GM21360 (cell line): ENCODE results near the gene GLP1R.

Source experiments
- ATAC-seq: cut with Tn5 transposase; IDR thresholded peaks from one replicate; pipeline ENCODE4 v1.9.1; 2021; ENCODE audit warnings: mild to moderate bottlenecking, moderate library complexity; ENCODE audit not compliant: unreplicated experiment

GLP1R gene

DNA sequence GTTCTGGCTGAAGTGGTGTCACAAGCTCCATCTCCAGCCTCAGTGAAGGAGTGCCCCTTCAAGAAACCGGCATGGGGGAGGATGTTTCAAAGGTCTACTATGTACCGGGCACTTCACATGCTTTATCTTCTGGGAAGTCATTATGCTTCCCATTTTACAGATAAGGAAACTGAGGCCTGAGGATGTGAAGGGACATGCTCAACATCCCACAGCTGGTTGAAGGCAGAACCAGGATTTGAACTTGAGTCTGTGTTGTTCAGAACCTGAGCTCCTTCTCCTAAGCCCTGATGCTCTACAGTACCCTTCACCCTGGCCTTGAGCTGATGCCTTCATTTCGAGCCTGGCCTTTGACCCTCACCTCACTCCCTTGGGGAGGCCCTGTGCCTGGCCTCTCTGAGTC lies 13.0 kb downstream of the GLP1R start:
- no peak for ATAC-seq

DNA sequence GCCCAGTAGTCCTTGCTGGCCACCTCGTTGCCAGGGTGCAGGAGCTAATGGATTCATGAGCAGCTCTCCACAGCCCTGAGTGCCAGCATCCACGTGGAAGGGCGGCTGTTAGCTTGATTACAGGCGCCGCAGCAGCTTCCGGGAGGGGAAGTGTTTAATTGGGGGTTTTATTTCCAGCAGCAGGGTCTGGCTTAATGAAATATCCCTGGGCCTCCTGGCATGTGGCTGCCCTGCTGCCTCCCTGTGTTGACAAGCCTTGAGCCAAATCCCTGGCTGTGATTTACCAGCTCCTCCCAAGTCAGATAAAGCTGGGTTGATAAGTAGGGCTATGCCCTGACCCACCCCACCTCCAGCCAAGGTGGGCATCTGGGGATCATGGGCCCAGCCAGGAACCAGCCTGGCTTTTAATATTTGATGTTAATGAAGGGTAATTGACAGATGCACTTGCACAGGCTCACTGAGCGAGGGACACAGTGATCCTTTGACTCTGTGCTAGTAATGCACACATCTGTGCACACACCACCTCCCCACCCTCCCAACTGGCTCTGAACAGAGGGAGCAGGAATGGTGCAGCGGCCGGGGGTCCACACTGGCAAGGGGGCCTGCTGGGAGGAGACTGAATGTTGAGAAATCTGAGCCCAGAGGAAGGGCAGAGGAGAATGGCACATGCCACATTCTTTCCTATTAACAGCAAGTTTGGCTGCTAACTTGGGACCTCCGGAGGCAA lies 13.6 kb downstream of the GLP1R start:
- no peak for ATAC-seq

DNA sequence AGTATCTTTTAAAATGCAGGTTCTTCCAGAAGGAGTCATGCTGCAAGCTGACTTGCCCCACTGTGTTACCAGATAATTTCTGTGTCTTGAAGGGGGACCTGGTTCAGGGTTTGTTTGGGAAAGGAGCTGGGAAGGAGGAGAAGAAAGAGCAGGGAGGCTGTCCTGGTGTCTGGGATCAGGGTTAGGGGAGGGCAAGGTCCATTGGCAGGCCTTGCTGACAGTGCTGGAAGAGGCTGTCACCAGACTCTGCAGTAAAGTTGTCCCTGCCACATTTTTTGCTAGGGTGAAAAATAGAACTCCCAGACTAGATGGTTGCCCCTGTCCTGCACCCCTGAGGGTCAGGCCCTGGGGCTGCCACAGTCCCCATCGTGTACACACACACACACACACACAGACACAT lies 14.9 kb downstream of the GLP1R start:
- no peak for ATAC-seq

DNA sequence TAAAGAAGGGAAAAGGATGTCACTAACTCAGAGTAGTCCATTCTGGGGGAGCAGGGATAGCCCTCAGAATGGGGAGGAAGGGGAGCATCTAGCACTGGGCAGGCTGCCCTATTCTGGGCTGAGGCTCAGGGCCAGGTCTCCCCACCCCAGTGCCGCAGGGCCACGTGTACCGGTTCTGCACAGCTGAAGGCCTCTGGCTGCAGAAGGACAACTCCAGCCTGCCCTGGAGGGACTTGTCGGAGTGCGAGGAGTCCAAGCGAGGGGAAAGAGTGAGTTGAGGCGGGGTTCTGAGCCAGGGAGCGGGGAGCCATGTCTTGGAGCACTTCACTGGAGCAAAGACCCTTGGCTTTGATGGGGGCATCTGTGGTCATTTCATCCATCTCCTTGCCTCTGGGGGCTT lies 17.0 kb downstream of the GLP1R start:
- ATAC-seq, result no peak

DNA sequence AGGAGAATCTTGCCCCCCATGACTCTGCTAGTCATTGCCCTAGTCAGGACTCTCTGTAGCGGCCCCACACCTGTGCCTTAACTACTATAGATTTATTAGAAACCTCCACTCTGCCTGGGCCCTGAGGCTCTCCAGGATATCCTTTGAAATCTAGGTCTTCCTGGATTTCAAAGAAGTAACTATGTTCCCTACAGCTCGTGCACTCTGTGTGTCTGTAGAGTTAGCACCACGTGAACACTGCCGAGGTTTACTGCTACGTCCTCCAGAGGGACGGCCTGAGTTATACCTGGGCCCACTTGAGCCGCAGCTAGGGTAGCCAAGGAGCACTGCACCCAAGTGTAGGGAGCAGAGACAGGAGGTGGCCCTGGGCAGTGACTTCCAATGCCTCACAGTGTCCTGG lies 19.8 kb downstream of the GLP1R start:
- ATAC-seq, result no peak

DNA sequence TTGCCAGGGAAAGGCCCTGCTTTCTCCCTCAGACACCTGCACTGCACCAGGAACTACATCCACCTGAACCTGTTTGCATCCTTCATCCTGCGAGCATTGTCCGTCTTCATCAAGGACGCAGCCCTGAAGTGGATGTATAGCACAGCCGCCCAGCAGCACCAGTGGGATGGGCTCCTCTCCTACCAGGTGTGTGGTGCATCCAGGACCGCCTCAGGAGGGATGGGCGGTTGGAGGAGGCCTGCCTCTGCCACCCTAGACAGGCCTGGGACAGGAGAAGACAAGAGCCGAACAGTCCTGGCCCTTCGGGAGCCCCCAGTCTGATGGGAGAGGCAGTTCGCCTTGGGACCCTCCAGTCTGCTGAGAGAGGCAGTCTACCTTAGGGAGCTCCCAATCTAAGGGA lies 24.2 kb downstream of the GLP1R start:
- no peak for ATAC-seq

DNA sequence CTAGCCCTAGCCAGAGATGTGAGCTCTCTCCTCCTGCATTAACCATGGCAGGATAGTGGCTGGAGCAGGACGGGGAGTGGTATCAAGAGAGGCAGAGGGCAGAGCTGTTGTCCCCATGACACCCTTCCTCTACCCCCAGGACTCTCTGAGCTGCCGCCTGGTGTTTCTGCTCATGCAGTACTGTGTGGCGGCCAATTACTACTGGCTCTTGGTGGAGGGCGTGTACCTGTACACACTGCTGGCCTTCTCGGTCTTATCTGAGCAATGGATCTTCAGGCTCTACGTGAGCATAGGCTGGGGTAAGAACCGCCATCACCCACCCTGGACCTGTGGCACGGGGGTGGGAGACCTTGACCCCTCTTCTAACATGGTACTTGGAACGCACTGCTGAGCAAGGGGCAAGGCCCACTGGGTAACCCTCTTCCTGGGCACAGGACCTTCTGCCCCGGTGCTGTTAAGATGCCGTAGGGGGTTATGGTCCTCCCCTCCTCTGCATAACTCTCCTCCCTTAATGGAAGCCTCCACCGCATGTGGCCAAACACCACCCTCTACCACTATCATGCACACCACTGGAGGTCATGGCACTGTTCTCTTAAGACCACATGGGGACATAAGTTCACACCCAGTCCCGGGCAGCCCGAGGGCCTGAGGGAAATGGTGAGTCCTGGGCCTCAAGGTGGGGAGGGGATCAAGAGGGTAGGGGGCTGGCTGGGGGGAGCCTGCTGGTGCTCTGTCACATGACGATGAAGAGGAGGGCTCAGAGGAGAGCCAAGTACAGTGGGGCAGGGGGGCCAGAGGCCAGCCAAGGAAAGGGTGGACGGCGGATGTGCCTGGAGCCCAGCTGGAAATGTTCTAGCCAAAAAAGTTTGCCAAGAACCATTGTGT lies 25.1 kb downstream of the GLP1R start:
- ATAC-seq, result no peak

DNA sequence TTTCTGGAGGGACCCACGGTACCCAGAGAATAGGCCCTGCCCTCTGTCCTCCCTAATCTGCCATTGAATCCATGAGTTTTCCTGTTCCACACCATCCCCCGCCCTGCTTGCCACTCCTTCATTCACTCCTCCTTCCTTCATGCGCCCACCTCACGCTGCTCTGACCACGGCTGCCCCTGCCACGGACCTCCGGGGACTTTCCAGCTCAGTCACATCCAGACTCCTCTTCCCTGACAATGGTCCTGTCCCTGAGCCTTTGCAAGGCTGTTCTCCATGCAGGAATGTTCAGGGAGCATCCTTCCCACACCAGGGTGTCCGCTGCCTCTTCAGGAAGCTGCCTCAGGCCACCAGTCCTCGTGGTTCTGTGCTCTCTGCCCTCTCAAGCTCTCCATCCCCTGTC lies 25.9 kb downstream of the GLP1R start:
- no peak for ATAC-seq

DNA sequence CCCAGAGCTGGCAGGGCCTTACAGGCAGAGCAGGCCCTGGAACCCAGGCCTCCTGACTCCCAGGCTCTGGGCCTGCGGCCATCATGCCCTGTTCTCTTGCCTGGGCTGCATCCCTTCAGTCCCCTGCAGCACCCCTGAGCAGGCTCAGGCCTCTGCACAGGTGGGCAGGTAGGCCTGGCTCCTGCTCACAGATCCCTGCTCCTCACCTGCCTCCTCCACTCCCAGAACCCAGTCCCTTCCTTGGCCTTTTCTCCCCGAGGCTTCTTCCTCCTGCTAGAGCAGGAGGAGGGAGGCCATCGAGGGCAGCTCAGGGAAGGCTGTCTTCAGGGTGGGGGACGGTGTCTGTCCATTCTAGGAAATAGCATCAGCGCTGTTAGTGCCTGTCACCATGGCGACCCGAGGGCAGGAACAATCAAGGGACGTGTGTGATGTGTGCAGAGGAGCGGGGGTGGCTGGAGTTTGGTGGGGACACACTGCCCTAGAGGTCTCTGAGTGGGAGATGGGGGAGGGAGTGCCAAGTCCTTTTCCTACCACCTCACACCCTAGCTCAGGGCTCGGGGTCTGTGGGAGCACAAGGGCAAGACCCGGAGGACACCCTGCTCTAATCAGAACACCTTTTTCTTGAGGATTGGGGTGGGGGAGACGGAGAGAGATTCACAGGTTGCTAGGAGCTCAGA lies 26.6 kb downstream of the GLP1R start:
- no peak for ATAC-seq

DNA sequence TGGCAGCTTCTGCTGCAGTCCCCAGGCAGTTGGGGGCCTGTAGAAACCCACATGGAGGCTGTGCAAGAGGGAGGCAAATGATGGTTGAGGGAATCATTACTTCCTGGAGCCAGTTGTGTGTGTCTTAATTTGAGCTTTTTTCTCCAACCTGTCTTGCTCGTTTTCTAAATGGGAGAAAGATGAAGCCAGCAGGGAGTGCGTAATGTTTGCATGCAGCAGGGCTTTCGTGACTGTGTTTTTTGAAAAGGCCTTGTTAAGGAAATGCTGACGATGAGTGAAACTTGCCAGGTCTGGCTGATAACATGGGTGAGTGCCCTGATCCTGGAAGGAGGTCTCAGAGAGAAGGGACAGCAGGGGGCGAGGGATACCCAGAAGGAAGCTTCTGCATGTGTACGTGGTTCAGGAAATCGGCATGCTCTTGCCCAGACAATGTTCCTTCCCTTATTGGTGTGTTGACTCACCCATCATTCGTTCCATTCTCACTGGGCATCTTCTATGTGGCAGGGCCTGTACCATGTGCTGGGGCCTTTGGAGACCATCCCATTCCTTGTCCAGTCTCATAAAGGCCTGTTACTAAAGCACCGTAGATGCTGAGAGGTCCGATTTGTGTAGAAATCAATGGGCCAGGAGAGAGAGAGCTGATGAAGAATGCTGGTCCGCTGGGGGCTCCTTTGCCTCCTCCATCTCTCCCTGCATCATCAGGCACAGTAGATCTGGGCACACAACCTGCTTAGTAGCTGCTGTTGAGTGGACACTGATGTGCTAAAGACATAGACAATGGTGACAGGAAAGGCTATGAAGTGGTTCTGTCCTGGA lies 27.4 kb downstream of the GLP1R start:
- ATAC-seq, result no peak

DNA sequence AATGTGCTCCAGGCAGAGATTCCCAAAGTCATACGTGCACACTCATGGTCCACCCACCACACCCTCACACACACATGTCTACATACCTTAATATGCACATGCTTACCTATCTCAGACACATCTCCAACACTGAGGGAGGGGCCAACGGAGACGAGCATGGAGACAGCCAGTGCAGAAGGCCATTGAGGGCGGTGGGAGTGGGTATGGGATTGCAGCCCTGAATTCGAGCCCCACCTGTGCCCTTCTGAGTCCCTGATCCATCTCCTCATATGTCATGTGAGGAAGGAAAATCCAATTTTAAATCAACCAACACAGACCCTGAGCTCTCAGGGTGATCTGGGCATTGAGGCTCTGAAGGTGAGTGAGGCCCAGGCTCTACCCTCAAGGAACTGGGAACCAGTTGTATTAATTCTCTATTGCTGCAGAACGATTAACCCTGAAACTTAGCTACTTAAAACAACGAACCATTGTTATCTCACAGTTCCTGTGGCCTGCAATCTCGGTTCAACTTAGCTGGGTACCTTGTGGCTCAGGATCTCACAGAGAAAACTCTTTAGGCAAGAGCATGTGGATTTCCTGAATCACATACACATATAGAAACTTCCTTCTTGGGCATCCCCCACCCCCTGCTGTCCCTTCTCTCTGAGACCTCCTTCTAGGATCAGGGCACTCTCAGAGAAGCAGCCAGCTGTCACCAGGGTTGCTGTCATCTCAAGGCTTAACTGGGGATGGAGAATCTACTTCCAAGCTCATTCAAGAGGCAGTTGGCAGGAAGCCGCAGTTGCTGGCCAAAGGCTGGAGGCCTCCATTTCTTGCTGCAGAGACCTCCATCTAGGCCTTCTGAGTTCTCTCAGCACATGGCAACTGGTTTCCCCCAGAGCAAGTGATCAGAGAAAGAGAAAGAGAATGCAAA lies 28.3 kb downstream of the GLP1R start:
- no peak for ATAC-seq

DNA sequence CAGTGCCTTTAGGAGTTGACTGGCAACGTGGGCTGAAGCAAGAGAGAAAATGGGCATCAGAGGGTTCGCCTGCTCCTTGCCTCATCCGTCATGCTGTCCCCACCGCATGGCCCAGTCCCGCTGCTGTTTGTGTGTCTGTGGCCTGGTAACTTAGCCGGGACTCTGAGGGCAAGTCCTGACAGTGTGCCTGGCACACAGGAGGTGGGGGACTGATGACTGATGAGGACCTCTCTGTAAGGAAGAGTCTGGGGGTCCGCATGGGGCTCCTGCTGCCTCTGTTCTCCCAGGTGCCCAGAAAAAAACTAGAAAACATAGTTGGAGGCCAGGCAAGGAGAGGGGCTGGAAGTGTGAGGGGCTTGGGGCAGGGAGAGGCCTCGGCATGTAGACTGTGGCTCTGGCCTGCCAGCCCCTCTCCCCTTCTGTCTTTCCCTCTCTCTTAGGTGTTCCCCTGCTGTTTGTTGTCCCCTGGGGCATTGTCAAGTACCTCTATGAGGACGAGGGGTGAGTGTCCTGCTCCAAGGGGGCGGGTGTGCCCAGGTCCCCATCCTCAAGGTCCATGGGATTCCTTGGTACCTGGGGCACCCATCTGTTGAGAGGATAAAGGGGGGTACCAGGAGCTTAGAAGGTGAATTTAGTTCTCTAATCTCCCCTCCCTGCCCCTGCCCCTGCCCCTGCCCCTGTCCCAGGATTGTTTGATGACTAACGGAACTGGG lies 29.5 kb downstream of the GLP1R start:
- ATAC-seq, result no peak

DNA sequence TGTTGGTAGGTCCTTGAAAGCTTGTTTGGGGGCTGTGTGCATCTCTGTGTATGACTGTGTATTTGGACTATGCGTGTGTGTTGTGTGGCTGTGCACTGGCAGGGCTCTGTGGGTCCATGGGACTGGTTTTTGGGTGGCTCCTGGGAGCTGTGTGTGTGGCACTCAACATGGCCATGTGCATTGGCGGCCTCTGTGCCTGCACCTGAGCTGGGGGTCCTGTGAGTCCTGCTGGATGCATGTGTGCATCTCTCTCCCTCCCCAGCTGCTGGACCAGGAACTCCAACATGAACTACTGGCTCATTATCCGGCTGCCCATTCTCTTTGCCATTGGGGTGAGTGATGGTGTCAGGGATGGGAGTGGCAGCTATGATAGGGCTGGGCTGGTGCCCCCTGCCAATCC lies 30.1 kb downstream of the GLP1R start:
- no peak for ATAC-seq

DNA sequence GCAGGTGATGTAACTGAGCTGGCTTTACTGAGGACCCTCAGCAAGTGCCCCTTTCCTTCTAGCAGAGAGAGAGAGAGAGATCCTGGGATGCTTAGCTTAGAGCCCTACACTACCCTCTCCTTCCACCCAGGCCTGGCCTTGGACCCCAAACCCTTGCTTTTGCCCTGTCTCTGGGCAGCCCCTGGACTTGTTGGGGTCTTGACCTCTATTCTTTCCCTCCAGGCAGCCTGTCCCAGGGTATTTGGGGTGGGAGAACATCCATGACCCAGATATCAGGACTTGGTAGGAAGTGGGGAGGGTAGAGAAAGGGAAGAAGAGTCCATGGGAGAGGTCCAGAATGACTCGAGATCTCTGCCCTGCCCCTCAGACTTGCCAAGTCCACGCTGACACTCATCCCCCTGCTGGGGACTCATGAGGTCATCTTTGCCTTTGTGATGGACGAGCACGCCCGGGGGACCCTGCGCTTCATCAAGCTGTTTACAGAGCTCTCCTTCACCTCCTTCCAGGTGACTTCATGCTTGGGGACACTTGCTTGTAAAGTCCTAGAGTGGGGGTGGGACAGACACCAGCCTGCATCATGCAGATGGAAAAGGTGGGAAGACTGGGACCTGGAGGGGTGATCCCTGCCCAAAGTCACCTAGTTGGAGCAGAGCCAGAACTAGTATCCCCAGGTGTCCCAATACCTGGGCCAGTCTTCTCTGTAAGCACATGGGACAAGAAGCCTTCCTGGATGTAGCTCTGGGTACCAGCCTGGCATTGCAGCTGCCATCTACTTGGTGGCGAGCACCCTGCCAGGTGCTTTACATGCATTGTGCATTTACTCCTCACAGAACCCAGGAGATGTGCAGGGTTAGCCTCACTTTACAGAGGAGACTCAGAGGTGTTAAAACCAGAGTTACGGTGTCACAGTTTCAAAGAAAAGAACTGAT lies 30.9 kb downstream of the GLP1R start:
- no peak for ATAC-seq

DNA sequence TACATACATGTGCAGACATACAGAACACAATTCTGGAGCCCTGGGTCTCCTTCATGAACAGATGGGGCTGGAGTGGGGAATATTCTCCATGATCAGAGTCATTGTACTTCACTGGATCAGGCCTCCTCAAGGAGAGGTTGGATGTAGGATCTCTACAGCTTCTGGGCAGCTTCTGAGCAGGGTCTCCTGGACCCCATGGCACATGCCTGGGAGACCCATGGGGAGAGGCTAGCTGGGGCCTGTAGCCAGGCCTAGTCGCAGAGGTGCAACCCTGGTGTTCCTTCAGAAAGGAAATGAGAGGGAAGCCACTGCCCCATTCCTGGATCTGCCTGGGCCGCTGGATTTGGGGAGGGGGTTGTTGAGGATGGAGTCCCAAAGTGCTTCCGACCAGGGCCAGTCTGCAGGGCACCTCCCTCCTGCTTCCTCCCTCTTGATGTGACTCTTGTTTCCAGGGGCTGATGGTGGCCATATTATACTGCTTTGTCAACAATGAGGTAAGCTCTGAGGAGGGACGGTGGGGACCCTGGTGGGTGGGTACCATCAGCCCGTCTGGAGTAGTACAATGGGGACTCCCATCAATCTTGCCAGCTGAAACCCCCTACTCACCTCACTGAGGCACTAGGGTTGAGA lies 31.8 kb downstream of the GLP1R start:
- ATAC-seq, result no peak

DNA sequence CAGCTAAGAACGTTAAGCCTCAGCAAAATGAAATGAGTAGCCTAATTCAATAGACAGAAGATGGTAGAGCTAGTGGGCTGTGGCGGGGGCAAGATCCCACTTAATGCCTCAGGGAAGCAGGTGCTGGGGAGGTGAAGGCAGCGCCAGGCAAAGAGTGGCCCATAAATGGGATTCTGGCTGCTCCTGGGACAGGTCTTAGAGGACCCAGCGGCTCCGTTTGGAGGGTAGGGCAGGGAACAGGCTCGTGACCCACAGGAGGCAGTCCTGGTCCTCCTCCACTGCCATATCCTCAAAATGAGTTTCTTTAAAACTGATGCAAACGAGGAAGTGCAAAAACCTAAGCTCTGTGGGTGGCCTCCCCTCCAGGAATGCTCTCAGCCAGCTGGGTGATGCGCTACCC lies 33.7 kb downstream of the GLP1R start:
- no peak for ATAC-seq

DNA sequence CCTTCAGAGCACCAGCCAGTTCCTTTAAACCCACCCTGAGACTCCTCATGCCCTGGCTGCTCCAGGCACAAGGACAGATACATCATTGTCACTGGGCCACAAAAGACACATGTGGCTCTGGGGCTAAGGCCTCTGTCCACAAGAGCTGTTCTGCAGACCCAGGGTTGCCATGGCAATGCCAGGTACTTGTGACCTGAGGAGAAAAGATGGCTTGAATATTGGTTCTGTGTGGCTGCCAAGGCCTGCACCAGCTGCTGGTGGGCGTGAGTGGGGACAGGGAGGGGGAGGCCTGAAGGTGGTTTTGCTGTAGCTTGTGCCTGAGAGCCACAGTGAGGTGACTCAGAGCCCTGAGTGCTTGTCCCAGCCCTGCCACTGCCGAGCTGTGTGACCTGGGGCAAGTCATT lies 34.7 kb downstream of the GLP1R start:
- ATAC-seq, result no peak

DNA sequence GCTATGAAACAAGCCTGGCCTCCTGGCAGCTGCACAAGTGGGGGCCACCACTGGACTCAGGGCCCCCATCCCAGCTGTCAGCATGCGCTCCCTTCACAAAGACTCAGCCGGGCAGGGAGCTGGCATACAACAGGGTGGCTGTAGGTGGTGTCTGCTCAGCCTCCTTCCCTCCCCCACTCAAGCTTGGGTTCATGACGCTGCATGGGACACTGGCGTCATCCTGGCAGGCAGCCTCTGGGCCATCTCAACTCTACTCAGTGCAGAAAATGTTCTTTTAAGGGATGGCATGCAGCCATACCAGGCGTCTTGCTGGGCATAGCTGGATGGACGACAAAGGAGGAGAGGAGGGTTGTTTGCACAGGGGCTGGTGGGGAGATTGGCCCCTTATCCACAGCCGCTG lies 35.9 kb downstream of the GLP1R start:
- no peak for ATAC-seq
